Fibroblast of mammary gland (primary cell): ENCODE measurements around the gene KRT33A.

ENCODE experiments used
- DNase-seq: peaks from one replicate; pipeline ENCODE4 v3.0.0-alpha.2; 2010; ENCODE audit warnings: low read depth
- H3K4me3 ChIP-seq: 2 replicates; pipeline ENCODE4 v1.5.1; 2011; ENCODE audit warnings: low read depth, mild to moderate bottlenecking, low read length, moderate library complexity; ENCODE audit not compliant: control insufficient read depth
- CTCF ChIP-seq: conservative IDR thresholded peaks from 2 replicates; pipeline ENCODE4 v1.5.1; 2011; ENCODE audit warnings: low read depth, low read length, inconsistent platforms; ENCODE audit not compliant: control insufficient read depth, insufficient read depth

Gene KRT33A

GRCh38 chr17:41324180-41325075, 26.2 kb downstream of the KRT33A start:
- peak; percentile 8 for DNase-seq
- H3K4me3 ChIP-seq: no peak overlapping the region
- TF ChIP-seq CTCF: peak; percentile 14

DNA sequence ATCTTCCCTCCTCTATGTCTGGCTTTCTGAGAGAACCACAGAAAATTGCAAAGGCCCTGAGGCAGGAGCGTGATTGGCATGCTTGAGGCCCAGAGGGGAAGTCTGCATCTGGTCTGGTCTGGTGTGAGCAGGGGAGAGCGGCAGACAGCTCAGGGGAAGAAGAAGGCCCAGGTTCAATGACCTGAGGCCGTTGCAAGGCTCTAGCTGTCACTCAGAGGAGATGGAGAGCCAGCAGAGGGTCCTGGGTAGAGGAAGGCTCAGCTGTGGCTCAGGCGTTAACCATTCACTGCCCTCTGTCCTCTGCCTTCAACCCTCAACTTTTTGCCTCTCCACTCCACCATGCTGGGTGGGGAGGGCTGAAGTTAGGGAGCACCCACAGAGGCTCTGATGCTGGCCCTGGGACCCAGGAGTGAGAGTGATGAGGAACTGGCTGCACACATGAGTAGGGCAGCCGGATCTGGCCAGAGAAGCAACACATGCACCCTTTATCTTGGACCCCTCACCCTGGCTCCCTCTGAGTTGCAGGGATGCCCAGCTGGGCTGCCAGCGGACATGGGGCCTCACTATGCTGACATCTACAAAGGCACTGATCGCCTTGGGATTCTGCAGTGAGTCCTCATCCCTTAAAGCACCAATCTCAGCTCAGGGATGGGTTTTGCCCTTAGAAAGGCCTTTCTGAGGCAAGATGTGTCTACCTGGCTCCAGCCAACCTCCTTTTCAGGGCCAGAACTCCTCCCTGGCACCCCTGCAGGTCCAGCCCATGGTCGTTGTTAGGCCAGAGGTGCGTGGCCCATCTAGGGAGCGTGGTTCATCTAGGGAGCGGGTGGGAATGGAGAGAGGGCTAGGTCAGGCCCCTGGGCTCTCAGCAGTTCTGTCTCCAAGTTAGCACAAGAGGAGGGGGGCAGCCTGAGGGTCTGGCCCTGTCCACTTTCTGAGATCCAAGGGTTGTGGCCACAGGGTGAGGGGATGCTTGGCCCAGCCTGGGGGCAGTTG, 27.4 kb downstream of the KRT33A start:
- no peak overlapping the region for H3K4me3 ChIP-seq
- no peak for DNase-seq
- TF ChIP-seq CTCF: no peak

DNA sequence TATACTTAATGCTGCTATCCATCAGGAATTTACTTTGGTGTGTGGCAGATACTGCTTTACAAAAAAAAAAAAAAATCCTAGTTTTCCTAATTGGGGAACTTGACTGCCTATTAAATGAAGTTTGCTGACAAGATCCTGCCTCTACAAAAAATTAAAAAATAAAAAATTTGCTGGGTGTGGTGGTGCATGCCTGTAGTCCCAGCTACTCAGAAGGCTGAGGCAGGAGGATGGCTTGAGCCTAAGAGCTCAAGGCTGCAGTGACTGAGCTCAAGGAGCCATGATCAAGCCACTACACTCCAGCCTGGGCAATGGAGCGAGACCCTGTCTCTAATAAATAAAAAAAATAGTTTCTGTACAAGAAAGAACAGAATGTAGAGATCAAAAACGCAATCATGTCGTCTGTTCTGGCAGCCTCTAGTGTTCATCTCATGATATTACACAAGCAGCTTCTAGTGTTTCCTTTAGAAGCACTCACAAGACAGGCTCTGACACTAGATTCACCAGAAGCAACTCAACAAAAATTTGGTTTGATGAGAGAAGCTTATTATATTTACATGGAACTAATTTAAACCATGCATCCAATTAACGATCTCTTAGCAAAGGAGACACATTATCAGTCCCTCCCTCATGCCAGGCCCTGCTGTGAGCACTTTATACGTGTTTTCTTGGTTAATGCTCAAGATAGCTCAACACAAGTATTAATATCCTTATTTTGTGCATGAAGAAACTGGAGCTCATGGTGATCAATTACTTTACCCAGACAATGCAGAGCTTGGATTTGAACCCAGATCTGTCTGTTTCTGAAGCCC, 28.3 kb downstream of the KRT33A start:
- H3K4me3 ChIP-seq: no peak overlapping the region
- DNase-seq: peak; percentile 79
- peak; percentile 98 for TF ChIP-seq CTCF

DNA sequence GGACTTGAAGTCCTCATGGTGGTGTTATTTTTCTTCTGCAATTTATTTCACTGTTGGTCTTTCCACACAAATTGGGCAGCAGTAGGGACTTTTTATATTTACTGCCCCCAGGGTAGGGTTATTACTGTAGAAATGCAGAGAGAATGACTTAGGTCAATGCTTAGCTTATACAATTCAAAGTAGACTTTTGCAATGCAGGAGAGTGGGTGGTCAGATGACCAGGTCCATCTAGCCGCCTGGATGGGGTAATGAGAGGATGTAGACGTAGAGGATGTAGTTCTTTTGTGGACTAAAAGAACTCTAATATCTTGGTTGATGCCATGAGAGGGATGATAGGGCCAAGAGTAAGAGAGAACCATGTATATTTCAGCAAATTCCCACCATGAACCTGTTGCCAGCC, 32.4 kb downstream of the KRT33A start:
- DNase-seq: no peak
- TF ChIP-seq CTCF: no peak
- no peak overlapping the region for H3K4me3 ChIP-seq

DNA sequence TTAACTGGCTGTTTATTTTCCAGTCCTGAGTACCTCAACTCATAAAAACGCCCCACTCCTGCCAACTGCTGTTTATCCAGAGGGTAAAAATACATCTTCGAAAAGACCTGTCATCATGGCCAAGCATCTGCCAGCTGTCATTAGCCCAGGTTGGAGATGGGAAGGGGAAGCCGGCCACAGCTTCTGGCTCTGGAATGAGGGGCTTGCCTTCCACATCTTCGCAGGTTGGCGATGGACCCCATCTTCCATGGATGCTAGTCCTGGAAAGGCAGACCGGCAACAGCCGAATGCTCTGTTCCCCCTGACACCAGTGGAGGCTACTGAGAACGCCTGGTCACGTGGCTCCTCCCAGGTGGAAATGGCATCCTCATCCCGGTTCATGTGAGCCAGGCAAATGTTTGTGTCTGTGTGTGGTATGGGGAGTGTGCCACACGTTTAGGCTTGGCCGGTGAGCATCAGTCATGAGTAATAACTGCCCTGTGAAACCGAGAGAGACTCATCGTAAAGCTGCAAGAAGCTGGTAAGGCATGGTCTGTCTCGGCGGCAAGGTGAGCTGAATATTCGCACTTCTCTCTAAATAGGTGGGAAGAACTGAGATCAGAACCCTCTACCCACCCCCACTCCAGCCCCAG, 34.7 kb downstream of the KRT33A start:
- TF ChIP-seq CTCF: no peak
- no peak overlapping the region for H3K4me3 ChIP-seq

More for the DNA sequence above, 34.7 kb downstream of the KRT33A start:
- DNase-seq: no peak
